Fibroblast of peridontal ligament (primary cell): ENCODE measurements around the gene ARHGAP30.
A peak's percentile ranks its signal among the peaks of the same experiment; 100 is the strongest.

ENCODE experiments used
- DNase-seq: peaks from one replicate; pipeline ENCODE4 v3.0.0-alpha.2; 2010; ENCODE audit errors: extremely low read depth

The ARHGAP30 gene

GRCh38 chr1:161089938-161090337, 20.2 kb upstream of the ARHGAP30 start:
- no peak for DNase-seq

GRCh38 chr1:161089251-161089924, 19.7 kb upstream of the ARHGAP30 start, which contains the start of gene NECTIN4:
TSS of gene NECTIN4 (minus strand) at chr1:161089558. CDS start at chr1:161089296, 262 bp downstream.
- no peak for DNase-seq

DNA sequence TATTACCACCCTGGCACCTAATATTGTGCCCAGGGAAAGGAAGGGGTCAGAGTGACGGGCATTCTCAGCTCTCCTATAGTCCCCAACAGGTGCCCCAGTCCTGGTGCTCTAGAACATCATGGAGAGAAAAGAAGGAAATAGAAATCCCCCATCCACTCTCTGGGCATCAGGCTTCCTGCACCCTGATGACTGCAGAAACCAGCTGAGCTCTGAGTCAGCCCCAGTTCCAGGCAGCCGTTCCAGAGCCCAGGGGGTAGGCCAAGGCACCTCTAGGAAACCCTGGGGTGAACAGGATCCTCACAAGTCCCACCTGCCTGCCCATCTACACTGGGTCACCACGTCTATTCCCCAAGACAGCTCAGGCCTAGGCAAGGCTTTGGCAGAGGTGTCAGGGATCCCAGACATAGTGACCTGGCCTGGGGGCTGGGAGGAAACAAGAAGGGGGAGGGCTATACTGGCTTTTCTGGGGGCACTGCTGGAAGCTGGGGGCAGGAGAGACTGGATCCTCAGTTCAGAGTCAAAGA, 19.0 kb upstream of the ARHGAP30 start:
- peak; percentile 30 for DNase-seq

- DNase-seq, result no peak
Observed at GRCh38 chr1:161086457-161086856, 16.8 kb upstream of the ARHGAP30 start.

DNA sequence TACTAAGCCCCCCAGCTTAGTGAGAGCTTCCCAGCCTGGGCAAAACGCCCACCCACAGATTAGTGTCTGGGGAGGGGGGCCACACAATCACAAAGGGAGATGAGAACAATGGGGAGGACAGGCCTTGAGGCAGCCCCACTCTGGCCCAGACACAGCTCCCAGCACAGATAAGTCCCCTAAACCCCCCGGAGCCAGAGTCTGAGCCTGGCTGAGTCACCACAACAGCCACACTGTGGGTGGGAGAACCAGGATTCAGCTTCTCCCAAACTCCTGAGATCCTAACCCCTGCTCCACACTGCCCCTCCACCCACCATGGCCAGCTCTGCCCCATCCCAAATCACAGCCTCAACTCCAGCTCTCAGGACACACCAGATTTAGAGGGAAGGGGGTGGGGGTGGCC, 15.5 kb upstream of the ARHGAP30 start:
- DNase-seq, result no peak

GRCh38 chr1:161084597-161084988, 14.9 kb upstream of the ARHGAP30 start:
- no peak for DNase-seq

DNA sequence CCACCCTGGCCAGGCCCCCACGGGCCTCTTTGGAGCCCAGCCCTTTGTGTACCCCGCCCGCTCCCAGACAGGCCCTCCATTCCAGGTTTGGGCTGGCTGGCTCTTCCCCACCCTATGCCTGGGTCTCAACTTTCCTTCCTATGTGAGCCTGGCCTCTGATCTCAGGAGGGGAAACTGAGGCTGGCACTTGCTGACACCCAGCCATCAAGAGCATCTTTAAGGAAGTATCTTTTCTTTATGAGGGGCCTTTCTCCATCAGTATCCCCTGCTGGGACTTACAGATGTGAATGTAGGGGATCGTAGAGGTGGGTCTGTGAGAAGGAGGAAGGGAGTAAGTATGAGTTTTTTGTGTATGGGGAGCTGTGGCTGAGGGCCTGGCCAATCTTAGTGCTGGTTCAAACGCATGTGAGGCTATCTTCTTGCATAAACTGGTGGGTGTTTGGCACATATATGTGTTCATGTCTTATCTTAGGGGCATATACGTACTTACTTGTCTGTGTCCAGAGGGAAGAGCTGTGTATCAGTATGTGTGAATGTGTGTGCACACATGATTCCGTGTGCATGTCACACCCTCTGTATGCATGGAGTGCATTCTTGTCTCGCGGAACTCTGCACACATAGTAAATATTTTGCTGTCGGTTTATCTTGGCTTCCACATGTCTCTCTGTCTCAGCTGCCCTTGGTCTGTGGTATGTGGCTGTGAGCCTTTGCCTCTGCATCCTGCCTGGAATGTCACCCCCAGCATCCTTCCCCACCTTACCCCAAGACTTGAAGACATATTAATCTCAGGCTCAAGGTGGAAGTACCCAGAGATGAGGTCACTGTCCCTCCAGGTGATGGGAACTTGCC, 14.3 kb upstream of the ARHGAP30 start:
- peak; percentile 11 for DNase-seq

DNA sequence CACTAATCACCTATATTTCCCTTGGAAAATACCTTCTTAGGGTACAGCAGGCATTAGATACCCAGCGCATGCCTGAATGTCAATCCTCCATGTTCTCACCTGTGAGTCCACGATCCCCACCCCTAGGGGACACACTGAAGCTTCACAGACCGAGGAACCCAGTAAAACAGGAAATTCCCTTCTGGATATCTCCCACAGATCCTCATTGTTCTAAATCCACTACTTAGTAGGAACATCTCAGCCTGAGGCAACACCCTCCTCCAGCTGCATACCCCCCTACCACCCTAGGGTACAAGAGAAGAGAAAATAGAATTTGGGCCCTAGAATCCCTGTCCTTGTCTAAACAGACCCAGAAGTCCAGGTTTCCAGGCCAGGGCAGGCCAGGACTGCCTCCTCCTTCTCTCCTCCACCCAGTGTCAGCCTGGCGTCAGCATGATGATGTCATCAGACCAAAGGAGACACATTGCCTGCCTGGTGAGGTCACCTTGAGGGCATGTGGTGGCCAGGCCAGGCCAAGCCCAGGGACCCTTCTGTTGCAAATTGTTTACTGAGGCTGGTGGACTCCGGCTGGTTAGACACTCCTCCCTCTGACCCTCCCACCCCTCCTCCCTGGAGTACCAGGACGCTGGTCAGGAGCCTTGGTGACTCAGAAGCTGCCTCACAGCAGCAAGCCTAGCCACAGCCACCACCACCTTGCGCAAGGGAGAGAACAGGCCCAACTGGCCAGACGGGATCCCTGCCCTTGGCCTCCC, 13.5 kb upstream of the ARHGAP30 start:
- peak; percentile 85 for DNase-seq

- DNase-seq, result no peak
Observed at GRCh38 chr1:161082483-161082882, 12.8 kb upstream of the ARHGAP30 start.

DNA sequence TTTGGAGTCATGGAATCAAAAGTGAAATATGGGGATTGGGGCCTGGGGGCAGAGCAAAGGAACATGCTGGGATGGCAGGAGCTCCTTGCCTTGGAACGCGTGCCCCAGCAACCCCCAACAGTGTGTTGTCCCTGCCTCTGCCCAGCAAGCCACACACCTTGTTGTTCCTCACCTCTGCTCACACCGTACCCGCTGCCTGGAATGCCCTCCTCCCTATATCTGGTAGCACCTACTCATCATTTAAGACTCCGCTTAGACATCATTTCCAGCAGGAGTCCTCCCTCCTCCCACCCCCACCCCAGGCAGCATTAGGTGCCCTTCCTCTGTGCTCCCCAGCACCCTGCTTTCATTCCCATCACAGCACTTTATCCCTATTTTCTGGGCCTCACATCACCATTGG, 11.8 kb upstream of the ARHGAP30 start:
- DNase-seq, result no peak

DNA sequence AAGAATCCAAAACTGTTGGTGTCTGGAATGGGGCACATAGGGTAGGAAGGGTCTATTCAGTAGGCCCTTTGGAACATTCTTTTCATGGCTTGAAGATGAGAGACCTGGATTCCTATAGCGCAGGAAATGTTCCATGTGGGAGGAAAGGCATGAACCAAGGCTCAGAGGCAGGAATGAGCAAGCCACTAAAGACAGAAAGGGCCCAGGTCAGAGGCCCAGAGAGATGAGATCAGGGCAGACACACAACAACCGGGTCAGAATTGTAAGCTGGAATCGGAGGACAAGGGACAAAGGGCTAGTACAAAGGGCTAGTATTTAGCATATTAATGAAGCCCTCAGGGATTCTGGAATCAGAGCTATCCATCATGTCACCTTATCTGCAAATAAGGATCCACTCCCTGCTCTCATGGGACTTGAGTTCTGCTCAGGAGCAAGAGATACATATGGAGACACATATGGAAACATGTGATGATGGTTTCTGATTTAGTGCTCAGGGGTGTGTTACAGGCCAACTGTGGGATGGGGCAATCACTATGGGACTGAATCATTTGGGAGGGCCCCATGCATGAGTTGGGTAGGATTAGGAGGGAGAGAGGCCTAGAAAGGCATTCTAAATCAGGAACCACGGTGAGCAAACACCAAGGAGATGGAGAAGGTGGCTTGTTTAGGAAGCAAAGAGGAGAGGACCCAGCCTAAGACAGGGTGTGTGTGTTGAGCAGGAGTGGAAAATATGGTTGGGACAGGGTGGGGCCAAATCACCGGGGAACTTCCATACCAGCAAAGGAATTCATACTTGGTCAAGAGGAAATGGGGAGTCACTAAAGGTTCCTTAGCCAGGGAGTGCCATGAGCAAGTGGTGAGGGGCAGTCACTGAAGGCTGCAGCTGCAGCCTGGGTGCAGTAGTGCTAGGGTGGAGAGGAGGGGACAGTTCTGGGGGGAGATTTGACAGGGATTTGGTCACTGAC, 11.0 kb upstream of the ARHGAP30 start:
- DNase-seq, result peak; percentile 13

GRCh38 chr1:161079436-161080110, 9.9 kb upstream of the ARHGAP30 start:
- DNase-seq, result no peak

GRCh38 chr1:161077426-161077825, 7.7 kb upstream of the ARHGAP30 start:
- no peak for DNase-seq

GRCh38 chr1:161076410-161076809, 6.7 kb upstream of the ARHGAP30 start:
- DNase-seq, result no peak

DNA sequence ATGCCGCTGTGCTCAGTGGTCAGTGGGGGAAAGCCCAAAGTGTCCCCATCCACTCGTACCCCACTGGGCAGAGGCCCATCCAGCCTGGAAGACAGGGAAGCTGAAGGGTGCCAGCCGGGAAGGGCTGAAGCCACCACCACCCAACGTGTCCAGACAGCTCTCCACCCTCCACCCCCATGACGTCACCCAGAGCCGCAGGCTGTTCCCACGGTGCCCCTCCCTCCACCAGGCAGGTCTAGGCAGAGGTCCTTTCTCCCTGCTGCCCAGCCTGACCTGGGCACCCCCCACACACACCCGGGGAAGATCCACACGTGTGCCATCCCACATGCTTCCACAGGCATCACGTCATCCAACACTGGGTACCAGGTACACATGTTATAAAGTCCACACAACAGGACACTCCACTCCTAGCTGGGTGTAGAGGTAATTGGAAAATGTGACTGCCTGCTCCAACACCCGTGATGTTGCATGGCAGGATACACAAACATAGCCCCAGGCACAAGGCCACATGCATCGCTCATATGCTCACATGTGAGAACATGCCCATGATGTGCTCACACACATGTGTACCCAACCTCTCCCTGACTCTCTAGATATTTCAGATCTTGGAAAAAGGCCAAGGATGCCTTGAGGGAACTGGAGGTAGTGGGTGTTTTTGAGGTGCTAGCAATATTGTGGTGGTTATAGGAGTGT, 5.1 kb upstream of the ARHGAP30 start:
- DNase-seq, result no peak

DNA sequence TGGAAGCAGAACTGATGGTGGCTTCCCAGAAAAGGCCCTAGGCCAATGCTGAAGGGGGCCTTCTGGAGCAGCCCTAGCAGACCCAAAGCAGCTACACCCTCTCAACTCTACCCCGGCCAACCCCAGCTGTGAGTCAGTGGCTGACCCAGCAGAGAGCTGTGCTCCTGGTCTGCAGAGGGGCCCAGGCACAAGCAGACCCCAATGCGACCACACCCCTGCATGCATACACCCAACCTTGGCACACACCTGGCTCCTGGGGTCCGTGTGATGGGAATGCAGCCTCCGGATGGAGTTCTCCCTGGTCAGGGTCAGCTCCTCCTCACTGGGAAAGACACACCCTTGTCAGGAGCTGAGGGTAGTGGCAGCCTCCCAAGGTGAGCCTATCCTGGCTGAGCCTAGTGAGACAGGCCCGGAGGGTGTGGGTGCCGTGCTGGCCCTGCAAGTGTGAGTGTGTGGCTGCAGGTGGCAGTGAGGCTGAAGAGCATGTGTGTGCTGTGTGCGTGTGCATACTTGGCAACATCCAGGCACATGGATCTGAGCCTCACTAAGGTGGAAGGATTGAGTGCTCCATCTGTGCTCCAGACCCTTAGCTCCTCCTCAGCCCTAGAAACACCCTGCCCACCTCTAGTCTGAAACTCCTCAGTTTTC, 3.9 kb upstream of the ARHGAP30 start:
- no peak for DNase-seq

- DNase-seq, result no peak
Observed at GRCh38 chr1:161072751-161073449, 3.2 kb upstream of the ARHGAP30 start.

DNA sequence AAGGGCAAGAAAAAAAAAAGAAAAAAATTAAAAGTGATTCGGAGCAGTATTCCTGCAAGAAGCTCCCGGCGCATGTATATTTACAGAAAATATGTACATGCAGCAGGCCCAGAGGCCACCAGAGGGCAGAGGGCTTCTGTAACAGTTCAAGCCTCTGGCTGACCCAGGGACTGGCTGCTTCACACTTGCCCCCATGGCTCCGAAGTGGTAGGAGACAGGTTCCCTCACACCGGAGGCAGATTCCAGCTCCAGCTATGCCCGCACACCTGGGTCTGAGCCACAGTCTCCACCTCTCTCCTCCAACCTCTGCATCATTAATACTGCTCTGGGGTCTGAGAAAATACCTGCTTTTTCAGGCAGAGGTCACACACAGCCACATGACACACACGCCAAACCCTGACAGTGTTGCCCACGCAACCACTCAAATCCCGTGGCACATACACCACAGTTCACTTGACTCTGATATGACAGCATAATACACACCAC, 2.2 kb upstream of the ARHGAP30 start:
- peak; percentile 66 for DNase-seq
